HG03378 (cell line): ENCODE data around the gene CRELD2.

ENCODE experiments used
- ATAC-seq: cut with Tn5 transposase; IDR thresholded peaks from one replicate; pipeline ENCODE4 v1.9.1; 2021; ENCODE audit warnings: mild to moderate bottlenecking, moderate library complexity; ENCODE audit not compliant: unreplicated experiment

CRELD2 gene

GRCh38 chr22:49928555-49929210 is 10.2 kb downstream of the CRELD2 start:
- no peak for ATAC-seq

GRCh38 chr22:49929211-49929979 is 11.0 kb downstream of the CRELD2 start:
- no peak for ATAC-seq

- ATAC-seq, result no peak
These were observed 11.7 kb downstream of the CRELD2 start for GRCh38 chr22:49929994-49930575.

- ATAC-seq, result peak; percentile 44
These were observed 12.4 kb downstream of the CRELD2 start for GRCh38 chr22:49930596-49931412.

- no peak for ATAC-seq
These were observed 15.1 kb downstream of the CRELD2 start for GRCh38 chr22:49933236-49934159.

- ATAC-seq, result no peak
These were observed 15.9 kb downstream of the CRELD2 start for GRCh38 chr22:49934160-49934890.

GRCh38 chr22:49934891-49935557 is 16.6 kb downstream of the CRELD2 start:
- no peak for ATAC-seq

- ATAC-seq, result no peak
These were observed 17.1 kb downstream of the CRELD2 start for GRCh38 chr22:49935561-49935960.

GRCh38 chr22:49936018-49936972 is 17.9 kb downstream of the CRELD2 start:
- peak; percentile 59 for ATAC-seq

GRCh38 chr22:49936973-49937757 is 18.7 kb downstream of the CRELD2 start:
- no peak for ATAC-seq

- no peak for ATAC-seq
These were observed 19.5 kb downstream of the CRELD2 start for GRCh38 chr22:49937758-49938564.

GRCh38 chr22:49938565-49939136 is 20.2 kb downstream of the CRELD2 start:
- ATAC-seq, result no peak

- ATAC-seq, result no peak
These were observed 23.3 kb downstream of the CRELD2 start for GRCh38 chr22:49941507-49942316.

- no peak for ATAC-seq
These were observed 24.4 kb downstream of the CRELD2 start for GRCh38 chr22:49942565-49943404.
